ENCODE measurements around the gene MDFI.

Gene MDFI, protein sequence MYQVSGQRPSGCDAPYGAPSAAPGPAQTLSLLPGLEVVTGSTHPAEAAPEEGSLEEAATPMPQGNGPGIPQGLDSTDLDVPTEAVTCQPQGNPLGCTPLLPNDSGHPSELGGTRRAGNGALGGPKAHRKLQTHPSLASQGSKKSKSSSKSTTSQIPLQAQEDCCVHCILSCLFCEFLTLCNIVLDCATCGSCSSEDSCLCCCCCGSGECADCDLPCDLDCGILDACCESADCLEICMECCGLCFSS

DNA sequence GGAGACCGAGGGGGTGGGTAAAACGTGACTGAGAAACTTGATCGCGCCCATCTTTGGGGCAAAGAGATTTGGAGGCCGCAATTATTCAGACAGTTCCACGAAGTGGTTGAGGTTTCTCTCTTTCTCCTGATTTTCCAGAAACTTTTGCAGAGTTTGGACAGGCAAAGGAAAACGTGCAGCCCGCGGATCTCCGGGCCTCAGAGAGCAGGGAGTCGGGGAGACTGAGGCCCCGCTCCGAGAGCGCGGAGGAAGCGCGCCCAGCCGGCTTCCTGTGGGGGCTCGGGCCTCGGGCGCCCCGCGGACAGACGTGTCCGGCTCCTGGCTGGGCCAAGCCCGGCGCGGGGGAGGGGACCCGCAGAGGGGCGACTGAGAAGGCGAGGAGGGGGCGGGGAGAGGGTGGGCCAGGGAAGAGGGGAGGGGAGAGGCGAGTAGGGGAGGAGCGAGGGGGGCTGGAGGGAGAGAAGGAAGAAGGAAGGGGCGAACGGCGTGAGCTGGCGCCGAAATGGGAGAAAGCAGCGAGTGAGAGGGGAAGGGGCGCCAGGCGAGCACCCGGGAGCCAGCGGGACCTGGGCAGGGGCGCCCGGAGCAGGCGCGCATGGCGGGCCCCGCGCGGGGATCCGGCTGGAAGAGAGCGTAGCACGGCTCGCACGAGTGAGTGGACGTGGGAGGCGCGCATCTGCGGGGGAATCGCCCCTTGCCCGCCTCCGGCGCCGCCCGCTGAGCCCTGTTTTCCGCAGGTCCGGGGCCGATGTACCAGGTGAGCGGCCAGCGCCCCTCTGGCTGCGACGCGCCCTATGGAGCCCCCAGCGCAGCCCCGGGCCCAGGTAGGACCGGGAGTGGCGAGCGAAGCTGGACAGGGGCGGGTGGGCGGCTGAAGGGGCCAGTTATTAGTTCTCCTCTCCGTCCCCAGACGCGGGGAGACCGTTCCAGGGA is at the start of gene MDFI:
MDFI (plus strand) TSS at position 467 of the 933 bp plus-strand sequence; CDS start at position 749, 282 bp downstream.
- DNase-seq (ENCODE audit: low read depth), result no peak

DNA sequence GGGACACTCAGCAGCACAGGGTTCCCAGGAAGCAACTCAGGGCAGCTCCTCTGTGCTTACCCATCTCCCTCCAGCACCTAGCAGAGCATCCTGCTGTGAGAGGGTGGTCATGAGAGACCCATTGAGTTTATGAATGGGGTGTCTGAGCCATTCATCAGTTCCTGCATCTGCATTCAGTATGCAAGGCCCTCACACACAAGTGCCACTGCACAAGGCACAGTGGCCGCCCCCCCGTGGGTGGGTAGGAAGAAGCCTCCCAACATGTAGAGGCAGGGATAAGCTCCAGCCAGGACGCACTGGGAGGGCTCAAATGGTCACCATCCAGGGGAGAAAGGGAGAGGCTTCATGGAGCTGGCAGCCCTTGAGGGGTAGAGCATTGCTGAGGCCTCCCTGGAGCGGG is 49.0 kb upstream of the MDFI start:
- DNase-seq (ENCODE audit: low read depth), result no peak

DNA sequence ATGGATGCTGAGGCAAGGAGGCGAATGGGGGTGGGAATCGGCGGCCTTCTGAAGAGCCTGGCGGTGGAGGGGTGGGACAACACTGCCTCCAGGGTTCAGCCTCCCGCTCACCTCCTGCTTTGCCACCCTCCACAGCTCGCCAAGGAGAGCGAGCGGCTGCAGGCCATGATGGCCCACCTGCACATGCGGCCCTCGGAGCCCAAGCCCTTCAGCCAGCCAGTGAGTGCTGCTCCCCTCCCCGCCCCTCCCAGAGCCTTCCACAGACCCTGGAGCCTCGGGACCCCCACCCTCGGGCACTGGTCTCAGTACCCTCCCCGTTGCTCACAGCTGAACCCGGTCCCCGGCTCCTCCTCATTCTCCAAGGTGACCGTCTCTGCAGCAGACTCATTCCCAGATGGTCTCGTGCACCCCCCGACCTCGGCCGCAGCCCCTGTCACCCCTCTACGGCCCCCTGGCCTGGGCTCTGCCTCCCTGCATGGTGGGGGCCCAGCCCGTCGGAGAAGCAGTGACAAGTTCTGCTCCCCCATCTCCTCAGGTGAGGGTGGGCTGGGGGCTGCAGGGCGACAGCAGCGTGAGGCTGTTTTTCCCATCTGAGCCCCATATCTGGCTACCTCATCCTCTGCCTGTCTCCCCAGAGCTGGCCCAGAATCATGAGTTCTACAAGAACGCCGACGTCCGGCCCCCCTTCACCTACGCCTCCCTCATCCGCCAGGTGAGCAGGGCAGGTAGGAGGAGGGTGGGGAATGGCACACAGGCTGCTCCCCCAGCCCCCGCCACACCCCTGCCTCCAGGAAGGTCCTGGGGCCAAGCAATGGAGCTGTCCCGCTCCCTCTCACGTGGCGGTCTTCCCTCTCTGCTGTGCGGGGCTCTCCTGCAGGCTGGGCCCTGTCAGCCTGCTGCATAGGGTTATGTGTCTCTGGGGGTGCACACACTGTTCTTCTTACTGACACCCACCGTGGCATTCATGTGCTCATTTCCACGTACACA is 48.3 kb upstream of the MDFI start:
- DNase-seq (ENCODE audit: low read depth), result no peak

DNA sequence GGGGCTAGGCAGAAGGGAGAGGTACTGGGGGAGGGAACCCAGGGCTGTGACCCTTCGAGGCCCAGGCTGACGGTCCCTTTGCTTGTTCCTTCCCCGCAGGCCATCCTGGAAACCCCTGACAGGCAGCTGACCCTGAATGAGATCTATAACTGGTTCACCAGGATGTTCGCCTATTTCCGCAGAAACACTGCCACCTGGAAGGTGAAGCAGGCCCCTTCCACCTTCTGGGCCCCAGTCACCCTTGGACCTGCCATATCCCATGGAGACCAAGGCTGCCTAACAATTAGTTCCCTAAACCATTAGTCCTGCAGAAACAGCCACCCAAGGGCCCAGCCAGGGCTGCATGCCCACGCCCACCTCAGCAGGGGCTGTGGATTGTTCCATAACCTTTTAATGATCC is 47.1 kb upstream of the MDFI start:
- no peak for DNase-seq (ENCODE audit: low read depth)

DNA sequence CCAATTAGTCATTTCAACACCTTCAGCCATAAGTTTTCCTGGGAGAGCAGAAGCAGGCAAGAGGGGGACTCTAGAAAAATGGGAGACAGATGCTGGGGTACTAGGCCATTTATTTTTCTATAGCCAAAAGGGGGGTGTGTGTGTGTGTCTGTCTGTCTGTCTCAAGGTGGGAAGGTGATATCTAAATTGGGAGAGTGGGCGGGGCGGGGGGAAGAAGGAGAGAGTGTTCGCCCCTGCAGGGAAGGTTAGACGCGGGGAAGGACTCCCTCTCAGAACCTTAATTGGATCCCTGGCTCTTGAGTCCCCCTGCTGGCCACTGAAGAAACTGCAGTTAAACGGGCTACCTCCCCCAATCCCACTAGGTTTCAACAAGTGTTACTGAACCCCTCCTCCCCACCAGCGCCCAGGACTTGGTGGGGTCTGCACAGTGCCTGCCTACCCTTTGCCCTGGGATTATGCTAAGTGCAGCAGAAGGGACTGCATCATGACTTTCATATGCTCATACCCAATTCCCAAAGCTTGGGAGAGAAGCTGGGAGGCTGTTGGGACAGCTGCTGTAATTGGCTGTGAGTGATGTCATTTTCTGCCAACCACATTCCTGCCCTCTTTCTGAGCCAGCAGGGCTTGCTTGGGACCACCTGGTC is 46.3 kb upstream of the MDFI start:
- peak; percentile 72 for DNase-seq (ENCODE audit: low read depth)

DNA sequence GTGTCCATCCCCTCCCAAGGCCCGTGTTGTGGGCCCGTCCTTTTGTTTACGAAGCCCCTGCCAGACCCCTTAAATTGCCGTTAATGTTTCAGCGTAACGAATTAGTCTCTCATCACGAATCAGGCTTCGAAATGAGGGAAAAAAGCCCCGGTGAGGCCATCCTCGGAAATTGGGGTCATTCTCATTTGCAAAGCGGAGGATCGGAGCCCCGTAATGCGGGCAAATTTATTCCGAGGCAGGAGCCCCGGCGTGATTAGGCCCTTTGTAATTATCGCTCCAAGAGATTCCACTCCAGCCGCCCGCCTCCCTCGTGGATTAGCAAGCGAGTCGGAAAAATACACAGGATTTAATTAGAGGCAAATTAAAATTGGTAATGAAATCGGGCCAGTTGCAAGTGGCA is 44.9 kb upstream of the MDFI start:
- DNase-seq (ENCODE audit: low read depth), result no peak

DNA sequence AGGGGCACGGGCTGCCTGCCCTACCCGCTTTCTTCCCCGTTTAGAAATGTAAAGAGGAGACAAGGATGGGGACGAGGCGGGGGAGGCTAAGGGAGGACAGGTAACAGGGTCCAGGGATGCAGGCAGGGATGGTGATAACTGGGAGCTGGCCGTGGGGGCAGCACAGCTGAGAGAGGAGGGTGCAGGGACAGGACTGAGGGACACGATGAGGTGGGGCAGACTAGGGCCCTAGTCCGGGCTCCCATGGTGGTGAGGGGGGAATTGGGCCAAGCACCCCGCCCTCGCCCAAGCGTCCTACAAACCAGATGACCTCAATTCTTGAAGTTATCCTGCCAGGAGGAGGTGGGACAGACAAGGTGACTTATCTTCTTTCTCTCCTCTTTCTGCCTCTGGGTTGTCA is 44.4 kb upstream of the MDFI start:
- no peak for DNase-seq (ENCODE audit: low read depth)

DNA sequence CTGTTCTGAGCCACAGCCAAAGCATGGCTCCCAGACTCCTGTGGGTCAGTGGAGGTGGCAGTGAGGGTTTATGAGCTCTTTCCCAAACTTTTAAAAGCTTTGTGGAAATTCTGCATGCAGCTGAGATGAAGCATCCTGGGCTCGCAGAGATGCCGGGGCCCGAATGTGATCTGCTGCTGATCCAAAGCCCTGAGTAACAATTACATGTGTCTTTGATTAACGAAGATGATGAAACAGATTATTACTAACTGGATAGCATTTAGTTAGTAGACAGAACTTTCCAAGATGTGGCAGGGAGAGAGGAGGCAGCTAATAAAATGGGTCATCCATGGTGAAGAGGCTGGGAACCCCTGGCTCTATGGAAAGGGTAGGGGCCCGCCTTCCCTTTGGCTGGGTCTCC is 43.9 kb upstream of the MDFI start:
- DNase-seq (ENCODE audit: low read depth), result peak; percentile 84

DNA sequence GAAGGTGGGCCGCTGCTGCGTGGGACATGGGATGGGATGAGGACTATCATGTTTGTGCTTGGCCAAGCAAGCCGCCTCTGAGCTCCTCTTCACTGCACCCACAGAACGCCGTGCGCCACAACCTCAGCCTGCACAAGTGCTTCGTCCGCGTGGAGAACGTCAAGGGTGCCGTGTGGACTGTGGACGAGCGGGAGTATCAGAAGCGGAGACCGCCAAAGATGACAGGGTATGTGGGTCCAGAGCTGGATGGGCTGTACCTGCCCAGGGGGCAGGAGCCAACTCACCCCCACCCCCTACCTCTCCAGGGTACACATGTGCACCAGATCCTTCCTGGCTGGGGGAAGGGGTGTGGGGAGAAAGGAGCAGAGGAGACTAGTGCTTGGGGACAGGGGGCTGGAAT is 43.5 kb upstream of the MDFI start:
- no peak for DNase-seq (ENCODE audit: low read depth)

DNA sequence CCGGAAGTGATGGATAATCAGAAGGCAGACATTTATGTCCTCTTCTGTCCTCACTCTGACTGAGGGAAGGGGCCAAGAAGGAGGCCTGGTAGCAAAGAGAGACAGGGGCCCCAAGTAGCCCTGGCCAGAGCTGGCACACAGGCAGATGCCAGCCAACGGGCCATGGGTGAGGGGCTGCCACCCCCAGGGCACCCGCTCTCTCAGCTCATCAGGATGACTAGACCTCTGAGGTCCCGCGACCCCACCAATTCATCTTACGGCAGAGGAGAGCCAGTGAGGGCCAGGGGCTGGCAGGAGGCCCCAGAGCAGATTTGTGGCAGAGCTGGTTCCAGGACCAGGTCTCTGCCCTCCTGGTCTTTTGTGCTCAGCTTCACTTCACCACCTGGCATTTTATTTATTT is 43.1 kb upstream of the MDFI start:
- no peak for DNase-seq (ENCODE audit: low read depth)

DNA sequence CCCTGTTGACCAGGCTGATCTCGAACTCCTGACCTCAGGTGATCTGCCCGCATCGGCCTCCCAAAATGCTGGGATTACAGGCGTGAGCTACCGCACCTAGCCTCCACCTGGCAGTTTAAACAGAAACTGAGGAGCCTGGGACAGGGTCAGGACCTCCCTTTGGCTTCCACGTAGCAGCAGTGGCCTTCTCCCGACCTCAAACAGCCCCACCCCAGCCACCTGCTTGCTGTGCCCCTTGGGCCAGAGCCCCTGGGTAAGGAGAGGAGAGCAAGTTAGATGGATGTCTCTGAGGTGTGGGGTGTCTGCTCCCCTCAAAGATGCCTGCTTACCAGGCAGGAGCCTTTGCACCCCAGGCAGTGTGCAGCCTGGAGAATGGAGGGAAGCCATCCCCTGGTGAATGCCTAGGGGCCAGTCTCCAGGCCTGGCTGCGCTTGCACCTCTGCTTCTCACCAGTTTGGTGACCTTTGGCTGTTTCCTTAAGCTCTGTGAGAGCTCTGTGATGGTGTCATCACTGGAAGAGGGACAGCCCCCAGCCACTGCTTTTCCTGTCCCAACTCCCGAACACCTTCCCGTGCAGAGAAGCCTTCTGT is 42.1 kb upstream of the MDFI start:
- DNase-seq (ENCODE audit: low read depth), result no peak

DNA sequence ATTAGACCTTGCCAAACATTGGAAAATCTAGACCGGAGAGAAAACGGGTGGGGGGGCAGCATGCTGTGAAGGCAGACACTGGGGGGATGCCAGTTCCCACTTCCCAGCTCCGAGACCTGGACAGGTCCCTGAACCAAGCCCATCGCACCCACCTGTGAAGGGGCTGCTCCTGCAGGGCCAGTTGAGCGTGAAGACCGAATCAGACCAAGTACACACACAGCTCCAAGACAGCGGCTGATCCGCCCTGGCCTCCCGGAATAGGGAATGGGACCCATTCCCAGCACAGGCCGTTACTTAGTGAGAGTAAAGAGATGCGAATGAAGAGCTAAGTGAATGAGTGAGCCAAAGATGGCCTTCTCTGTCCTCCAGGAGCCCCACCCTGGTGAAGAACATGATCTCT is 41.5 kb upstream of the MDFI start:
- DNase-seq (ENCODE audit: low read depth), result no peak

DNA sequence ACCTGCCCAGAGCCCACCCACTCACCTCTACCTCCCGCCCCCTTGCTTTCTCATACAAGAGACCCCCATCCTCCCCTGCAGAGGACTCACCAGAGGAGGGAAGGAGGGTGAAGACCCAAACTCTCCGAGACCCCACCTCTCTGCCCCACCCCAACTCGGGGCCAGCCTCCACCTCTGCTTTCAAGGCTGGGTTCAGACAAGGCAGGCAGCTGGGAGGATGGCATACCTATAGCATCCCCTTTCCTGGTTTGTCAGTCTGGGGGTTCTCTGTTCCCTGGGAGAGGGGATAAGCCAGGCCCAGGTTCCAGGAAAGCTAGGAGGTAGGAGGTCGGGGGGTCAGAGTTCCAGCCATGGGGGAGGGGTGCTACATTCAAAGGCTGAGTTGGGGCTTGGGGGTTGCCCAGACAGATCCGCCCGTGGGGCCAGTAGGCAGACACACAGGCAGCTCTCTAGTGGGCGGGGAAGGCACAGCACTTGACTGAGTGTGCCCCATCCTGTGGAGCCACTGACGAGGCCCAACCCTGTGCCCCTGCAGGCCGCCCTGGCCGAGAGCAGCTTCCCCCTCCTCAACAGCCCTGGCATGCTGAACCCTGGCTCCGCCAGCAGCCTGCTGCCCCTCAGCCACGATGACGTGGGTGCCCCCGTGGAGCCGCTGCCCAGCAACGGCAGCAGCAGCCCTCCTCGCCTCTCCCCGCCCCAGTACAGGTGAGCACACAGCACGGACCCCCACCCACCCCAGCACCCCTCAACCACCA is 40.8 kb upstream of the MDFI start:
- DNase-seq (ENCODE audit: low read depth), result no peak

DNA sequence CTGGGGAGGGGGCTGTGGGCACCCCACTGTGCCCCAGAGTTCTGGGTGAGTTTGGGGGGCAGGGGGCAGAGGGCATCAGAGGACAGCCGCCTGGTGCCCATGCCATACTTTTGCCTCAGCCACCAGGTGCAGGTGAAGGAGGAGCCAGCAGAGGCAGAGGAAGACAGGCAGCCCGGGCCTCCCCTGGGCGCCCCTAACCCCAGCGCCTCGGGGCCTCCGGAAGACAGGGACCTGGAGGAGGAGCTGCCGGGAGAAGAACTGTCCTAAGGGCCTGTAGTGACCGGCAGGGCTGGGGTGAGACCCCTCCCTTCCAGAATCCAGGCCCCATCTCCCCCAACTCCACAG is 39.6 kb upstream of the MDFI start:
- DNase-seq (ENCODE audit: low read depth), result no peak

DNA sequence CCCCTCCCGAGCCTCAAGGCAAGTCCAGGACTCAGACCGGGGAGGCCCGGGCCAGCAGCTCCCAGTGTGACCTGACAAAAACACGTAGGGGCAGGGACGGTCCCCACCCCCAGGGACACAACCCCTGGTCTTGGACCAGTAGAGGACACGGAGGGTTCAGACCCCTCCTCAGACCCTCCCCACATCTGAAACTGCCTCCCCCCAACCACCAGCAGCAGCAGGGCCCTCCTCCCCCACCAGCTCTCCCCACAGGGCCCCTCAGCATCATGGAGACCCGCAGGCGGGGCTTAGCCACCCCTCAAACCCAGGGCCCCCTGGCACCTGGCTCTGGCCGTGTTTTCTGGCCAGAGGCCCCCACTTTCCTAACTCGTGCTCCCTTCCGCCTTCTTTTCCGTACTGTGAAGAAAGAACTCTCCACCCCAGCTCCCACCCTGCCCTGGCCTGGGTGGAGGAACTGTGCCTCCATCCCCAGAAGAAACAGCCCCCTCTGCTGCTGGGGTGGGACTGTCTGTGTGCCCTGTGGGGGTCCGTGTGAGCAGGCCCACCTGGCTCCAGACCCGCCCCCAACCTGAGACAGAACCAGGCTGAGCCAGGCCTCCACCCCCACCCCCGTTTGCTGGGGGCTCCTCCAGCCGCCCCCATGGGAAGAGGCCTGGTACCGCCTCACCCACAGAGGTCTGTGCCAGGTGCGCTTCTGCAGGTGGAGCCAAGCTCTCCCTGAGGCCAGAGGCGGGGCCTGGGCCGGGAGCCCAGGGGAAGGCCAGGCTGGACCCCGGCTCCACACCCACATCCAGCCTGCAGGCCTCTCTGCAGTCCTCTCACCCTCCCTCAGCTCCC is 39.0 kb upstream of the MDFI start:
- DNase-seq (ENCODE audit: low read depth), result no peak

DNA sequence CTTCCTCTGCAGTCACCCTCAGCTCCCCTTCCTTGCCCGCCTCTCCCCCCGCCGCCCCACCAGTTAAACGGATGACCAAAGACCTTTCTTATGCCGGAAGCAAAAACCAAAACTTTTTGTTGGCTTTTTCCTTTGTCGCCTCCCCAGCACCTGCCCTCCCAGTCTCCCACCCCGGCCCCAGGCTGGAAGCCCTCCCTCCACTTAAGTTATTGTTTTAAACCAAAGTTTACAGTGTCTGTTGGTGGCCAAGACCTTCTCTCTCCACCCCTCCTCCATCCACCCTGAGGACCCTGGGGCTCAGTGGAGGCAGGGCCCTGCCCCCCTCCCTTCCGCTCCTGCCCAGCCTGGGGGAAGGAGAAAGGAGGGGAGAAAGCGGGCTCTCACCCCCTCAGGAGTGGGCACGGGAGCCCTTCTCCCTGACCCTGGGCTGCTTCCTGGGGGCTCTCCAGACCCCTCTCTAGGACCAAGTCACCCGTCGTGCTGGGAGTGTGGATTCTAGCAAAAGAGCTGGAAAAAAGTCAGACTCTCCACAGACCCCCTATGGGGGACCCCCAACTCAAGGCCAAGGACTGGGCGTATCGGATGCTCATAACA is 38.3 kb upstream of the MDFI start:
- no peak for DNase-seq (ENCODE audit: low read depth)

DNA sequence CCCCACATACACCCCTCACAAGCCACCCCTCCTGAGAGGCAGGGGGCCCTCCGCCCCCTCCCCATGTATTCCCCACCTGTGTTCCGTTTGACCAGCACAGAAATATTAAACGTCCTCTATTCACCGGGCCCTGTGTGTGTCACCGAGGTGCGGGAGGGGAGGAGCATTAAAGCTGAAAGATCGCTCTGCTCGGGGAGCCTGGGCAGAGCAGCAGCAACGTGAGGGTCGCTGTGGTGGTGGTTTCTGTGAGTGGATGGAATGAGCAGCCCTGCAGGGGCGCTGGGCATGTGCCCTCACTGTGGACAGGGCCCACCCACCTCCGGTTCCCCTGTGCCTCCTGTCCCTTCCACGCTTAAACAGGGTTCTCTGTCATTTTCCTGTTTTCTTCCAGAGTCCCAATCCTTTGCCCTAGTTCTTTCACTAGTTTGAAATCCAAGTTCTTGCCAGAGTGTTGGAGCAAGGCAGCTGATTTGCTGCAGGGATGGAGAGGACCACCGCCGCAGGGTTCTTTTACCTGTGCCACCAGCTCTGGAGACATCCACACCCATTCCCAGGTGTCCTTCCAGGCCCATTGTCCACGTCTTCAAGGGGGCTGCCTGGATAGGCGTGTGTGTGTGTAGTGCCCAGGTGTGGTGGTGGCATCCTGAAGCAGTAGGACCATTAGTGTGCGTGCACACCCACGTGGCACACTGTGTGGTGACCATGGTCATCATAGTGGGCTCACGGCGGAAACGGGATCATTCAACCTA is 37.6 kb upstream of the MDFI start:
- no peak for DNase-seq (ENCODE audit: low read depth)

DNA sequence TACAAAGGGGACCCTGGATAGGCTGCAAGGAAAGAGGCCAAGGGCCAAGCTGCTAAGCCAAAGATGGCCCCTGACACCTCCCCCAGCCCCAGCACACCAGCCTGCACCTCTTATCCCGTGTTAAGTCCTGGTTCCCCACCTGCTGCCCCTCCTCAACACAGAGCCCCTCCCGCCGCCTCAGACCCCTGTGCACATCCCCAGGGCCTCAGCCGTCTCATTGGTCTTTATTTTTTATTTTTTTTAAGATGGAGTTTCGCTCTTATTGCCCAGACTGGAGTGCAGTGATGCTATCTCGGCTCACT is 37.1 kb upstream of the MDFI start:
- DNase-seq (ENCODE audit: low read depth), result no peak

DNA sequence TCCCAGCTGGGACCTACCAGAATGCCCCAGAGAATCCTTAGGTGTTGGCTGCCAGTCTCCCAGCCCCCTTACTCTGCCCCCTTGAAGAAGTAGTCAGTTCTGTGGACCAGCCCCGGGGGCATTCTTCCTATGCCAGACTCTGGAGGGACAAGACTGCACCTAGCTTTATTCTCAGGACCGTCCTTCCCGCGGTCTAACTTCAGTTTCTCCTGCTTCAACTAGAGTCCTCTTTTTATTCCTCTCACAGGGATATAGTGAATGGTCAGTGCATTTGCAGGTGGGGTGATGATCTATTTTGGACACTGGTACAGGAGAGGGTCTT is 35.9 kb upstream of the MDFI start:
- DNase-seq (ENCODE audit: low read depth), result no peak
